Kidney glomerular epithelial cell (primary cell): ENCODE results near the gene CTNNA1.

ENCODE experiments used
- DNase-seq: peaks from one replicate; lab custom pipeline; 2025; lab: John Stamatoyannopoulos, UW

Gene CTNNA1

GRCh38 chr5:138966236-138966985 is 213.2 kb downstream of the CTNNA1 start:
- no peak for DNase-seq

- DNase-seq: no peak
Measured at GRCh38 chr5:138967791-138968448, 214.7 kb downstream of the CTNNA1 start.

- DNase-seq: no peak
Measured at GRCh38 chr5:138968601-138969000, 215.4 kb downstream of the CTNNA1 start.

- DNase-seq: no peak
Measured at GRCh38 chr5:138969323-138970002, 216.2 kb downstream of the CTNNA1 start.

GRCh38 chr5:138972230-138972629 is 219.0 kb downstream of the CTNNA1 start:
- no peak for DNase-seq

GRCh38 chr5:138972836-138973235 is 219.6 kb downstream of the CTNNA1 start:
- no peak for DNase-seq

GRCh38 chr5:138974227-138975063 is 221.2 kb downstream of the CTNNA1 start:
- DNase-seq: no peak

- peak; percentile 89 for DNase-seq
Measured at GRCh38 chr5:138975098-138975847, 222.0 kb downstream of the CTNNA1 start.

GRCh38 chr5:138978080-138978479 is 224.9 kb downstream of the CTNNA1 start:
- DNase-seq: peak; percentile 27

- DNase-seq: no peak
Measured at GRCh38 chr5:138978581-138978980, 225.4 kb downstream of the CTNNA1 start.

GRCh38 chr5:138979684-138980280 is 226.6 kb downstream of the CTNNA1 start:
- no peak for DNase-seq

- DNase-seq: no peak
Measured at GRCh38 chr5:138980441-138980840, 227.2 kb downstream of the CTNNA1 start.

GRCh38 chr5:138981131-138981530 is 227.9 kb downstream of the CTNNA1 start:
- DNase-seq: peak; percentile 42

GRCh38 chr5:138981586-138981985 is 228.4 kb downstream of the CTNNA1 start:
- no peak for DNase-seq

- DNase-seq: no peak
Measured at GRCh38 chr5:138983984-138984383, 230.8 kb downstream of the CTNNA1 start.
